Smooth muscle cell (in vitro differentiated cells): Measurements from ENCODE around the gene FBXW12. TPM values are rescaled to one million over a fixed set of nuclear protein-coding genes. Genes with fewer than 3 reads are reported as not detected.

Experiments used
- DNase-seq: peaks from one replicate; lab custom pipeline; 2025; ENCODE audit not compliant: unreplicated experiment; lab: John Stamatoyannopoulos, UW
- H2AFZ ChIP-seq: fragments of 200-600 bp; sonication (generic); 2 replicates; pipeline ENCODE4 v1.6.0; 2016; ENCODE audit warnings: antibody characterized with exemption, low read depth, mild to moderate bottlenecking
- H3F3A ChIP-seq: fragments of 200-600 bp; sonication (generic); 2 replicates; pipeline ENCODE4 v1.6.0; 2017; ENCODE audit warnings: antibody characterized with exemption, low read depth
- H3K27ac ChIP-seq: fragments of 200-600 bp; sonication (generic); 2 replicates; pipeline ENCODE4 v1.5.1; 2016; ENCODE audit warnings: low read depth, mild to moderate bottlenecking
- H3K27me3 ChIP-seq: fragments of 200-600 bp; sonication (generic); 2 replicates; pipeline ENCODE4 v1.6.1; 2016; ENCODE audit warnings: low read depth, mild to moderate bottlenecking
- H3K36me3 ChIP-seq: fragments of 200-600 bp; sonication (generic); 2 replicates; pipeline ENCODE4 v1.5.1; 2016; ENCODE audit warnings: low read depth
- H3K4me1 ChIP-seq: fragments of 200-600 bp; sonication (generic); 2 replicates; pipeline ENCODE4 v1.5.1; 2016; ENCODE audit warnings: low read depth
- H3K4me2 ChIP-seq: fragments of 200-600 bp; sonication (generic); 2 replicates; pipeline ENCODE4 v1.6.0; 2016; ENCODE audit warnings: mild to moderate bottlenecking
- H3K4me3 ChIP-seq: fragments of 200-600 bp; sonication (generic); 2 replicates; pipeline ENCODE4 v1.5.1; 2016; ENCODE audit warnings: mild to moderate bottlenecking
- H3K79me2 ChIP-seq: fragments of 200-600 bp; sonication (generic); 2 replicates; pipeline ENCODE4 v1.6.0; 2016; ENCODE audit warnings: low read depth, mild to moderate bottlenecking
- H3K9ac ChIP-seq: fragments of 200-600 bp; sonication (generic); 2 replicates; pipeline ENCODE4 v1.6.0; 2016; ENCODE audit warnings: low read depth
- H3K9me3 ChIP-seq: fragments of 200-600 bp; sonication (generic); replicated peaks from 2 replicates; pipeline ENCODE4 v1.5.1; 2016; ENCODE audit warnings: low read depth
- H4K20me1 ChIP-seq: fragments of 200-600 bp; sonication (generic); 2 replicates; pipeline ENCODE4 v1.6.0; 2016; ENCODE audit warnings: low read depth
- WGBS: methylation state at CpG from one replicate; pipeline ENCODE4 v1.1.7; 2016; ENCODE audit warnings: low lambda C conversion rate; 5-methylcytosine and 5-hydroxymethylcytosine counted together
- polyA plus RNA-seq: library from polyadenylated mRNA; unstranded; fragments of >200 nt; fragmentation: Nextera tagmentation; extraction: Ambion mirVana; gene quantifications from 2 replicates; pipeline ENCODE4 v1.2.1, GENCODE V29; 2016
- total RNA-seq: library from RNA; depleted of rRNA; stranded (reverse); fragments of >200 nt; gene quantifications from 2 replicates; pipeline ENCODE4 v1.2.3, GENCODE V29; 2014
- TF ChIP-seq, protein P1 (sequence below): fragments of 200-600 bp; sonication (generic); IDR thresholded peaks from 2 replicates; pipeline ENCODE4 v1.5.1; 2017; ENCODE audit warnings: borderline replicate concordance, mild to moderate bottlenecking, antibody characterized with exemption; ENCODE audit not compliant: insufficient read depth, poor library complexity, severe bottlenecking

Gene FBXW12
- total and polyA plus RNA-seq, 2 experiments from 2014 or later: 0.07 TPM; not detected in 1

DNA sequence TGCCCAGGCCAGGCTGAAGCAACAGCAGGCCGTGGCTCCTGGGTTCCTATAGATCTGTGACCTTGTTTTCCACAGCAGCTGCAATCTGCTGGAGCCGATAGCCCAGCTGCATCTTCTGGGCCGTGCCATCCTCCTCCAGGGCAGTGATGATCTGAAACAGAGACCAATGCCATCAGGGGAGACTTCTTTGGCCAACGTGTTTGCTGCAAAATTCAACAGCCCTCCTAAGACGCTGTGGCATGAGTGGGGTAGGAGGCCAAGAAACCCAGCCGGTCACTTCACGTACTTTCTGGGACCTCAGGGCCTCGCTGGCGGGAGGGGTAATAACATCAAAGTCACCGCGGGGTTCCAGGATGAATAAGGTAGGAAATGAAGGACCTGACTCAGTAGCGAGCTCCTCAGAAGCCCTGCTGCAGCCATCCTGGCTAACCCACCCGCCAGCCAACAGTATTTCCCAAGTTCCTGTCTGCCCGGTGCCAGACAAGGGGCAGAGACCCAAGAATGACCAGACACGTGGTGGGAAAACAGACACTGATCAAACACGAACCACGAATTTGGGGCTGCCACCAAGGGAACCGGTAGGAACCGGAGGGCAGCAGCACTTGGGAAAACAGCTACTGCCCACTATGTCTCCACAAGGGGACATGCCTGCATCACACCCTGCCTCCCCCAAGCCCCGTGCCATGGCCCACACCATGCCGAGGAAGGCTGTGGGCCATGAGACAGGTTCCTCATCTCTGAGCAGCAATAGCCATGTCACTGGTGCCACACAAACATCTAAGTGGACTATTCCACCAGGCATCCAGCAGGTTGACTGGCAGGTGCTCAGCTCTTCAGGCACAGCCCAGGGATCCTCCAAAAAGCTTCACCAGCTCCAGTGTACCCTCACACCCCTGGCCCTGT is 32.7 kb downstream of the FBXW12 start:
- H3K36me3 ChIP-seq: no peaks in the 10 kb centered on the region
- TF ChIP-seq, protein P1, sequence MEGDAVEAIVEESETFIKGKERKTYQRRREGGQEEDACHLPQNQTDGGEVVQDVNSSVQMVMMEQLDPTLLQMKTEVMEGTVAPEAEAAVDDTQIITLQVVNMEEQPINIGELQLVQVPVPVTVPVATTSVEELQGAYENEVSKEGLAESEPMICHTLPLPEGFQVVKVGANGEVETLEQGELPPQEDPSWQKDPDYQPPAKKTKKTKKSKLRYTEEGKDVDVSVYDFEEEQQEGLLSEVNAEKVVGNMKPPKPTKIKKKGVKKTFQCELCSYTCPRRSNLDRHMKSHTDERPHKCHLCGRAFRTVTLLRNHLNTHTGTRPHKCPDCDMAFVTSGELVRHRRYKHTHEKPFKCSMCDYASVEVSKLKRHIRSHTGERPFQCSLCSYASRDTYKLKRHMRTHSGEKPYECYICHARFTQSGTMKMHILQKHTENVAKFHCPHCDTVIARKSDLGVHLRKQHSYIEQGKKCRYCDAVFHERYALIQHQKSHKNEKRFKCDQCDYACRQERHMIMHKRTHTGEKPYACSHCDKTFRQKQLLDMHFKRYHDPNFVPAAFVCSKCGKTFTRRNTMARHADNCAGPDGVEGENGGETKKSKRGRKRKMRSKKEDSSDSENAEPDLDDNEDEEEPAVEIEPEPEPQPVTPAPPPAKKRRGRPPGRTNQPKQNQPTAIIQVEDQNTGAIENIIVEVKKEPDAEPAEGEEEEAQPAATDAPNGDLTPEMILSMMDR: no peak
- DNase-seq: no peak
- no peaks in the 10 kb centered on the region for H3K4me1 ChIP-seq
- no peak overlapping the region for H3K4me2 ChIP-seq
- H3K4me3 ChIP-seq: no peak overlapping the region
- H2AFZ ChIP-seq: no peak overlapping the region
- no peak overlapping the region for H3K9ac ChIP-seq
- H3K27ac ChIP-seq: no peak overlapping the region
- no peaks in the 10 kb centered on the region for H3K9me3 ChIP-seq
- H3K79me2 ChIP-seq: no peaks in the 10 kb centered on the region
- no peaks in the 10 kb centered on the region for H3K27me3 ChIP-seq
- 93% methylated on average over 21 of the region's 21 CpGs for WGBS
- no peaks in the 10 kb centered on the region for H3F3A ChIP-seq
- no peaks in the 10 kb centered on the region for H4K20me1 ChIP-seq

DNA sequence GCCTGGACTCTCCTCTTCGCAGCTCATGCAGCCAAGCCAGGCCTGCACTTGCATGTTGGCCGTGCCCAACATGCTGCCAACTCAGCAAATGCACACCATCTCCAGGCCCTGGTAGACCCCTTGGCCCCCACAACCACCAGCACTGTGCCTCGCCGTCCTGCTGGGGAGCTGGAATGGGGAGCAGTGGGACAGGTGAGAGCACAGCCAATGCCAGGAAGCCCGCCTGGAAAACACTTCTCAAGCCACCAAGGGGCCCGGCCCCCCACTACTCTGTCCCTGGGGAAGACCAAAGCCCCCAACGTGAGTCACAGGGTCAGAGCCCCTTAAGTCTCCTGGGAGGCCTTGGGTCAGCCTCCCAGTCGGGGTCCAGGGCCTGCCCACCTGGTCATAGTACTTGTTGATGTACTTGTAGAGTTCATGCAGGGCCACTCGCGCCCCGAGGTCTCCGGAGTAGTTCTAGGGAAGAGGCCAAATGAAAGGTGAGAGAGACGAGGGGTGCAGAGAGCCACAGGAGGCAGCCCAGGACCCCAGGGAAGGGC is 33.4 kb downstream of the FBXW12 start:
- H3F3A ChIP-seq: no peaks in the 10 kb centered on the region
- no peak overlapping the region for H3K4me3 ChIP-seq
- H3K4me1 ChIP-seq: no peaks in the 10 kb centered on the region
- TF ChIP-seq, protein P1: no peak
- WGBS: 98% methylated on average over 13 of the region's 13 CpGs
- H3K9ac ChIP-seq: no peak overlapping the region
- no peaks in the 10 kb centered on the region for H3K36me3 ChIP-seq
- no peak overlapping the region for H2AFZ ChIP-seq
- no peaks in the 10 kb centered on the region for H3K79me2 ChIP-seq
- H3K27ac ChIP-seq: no peak overlapping the region
- H3K4me2 ChIP-seq: no peak overlapping the region
- no peaks in the 10 kb centered on the region for H3K27me3 ChIP-seq
- DNase-seq: no peak
- no peaks in the 10 kb centered on the region for H3K9me3 ChIP-seq
- H4K20me1 ChIP-seq: no peaks in the 10 kb centered on the region

DNA sequence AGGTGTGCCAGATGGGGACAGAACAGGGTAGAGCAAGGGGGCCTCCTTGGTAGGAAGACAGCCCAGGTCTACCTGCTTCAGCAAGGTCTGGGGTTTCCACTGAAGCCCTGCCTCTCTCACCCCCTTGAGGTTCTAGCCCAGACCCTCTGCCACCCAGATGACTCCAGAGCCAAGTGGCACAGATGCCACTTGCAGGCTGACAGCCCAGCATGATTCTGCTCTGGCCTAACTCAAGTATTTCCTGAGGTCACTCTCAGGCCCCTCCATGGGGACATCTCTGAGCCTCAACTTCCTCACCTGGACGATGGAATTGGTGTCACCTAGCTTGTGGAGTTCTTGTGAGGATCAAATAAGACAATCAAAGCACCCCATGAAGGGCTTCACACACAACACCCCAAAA is 34.0 kb downstream of the FBXW12 start:
- 77% methylated on average over 1 of the region's 1 CpG for WGBS
- H3K79me2 ChIP-seq: no peaks in the 10 kb centered on the region
- DNase-seq: no peak

More for the DNA sequence above, 34.0 kb downstream of the FBXW12 start:
- Histone ChIP-seq H2AFZ (no peak overlapping the region), H3K36me3 (no peaks in the 10 kb centered on the region), H3K4me1 (no peaks in the 10 kb centered on the region), H3K9ac (no peak overlapping the region), H3K27ac (no peak overlapping the region), H4K20me1 (no peaks in the 10 kb centered on the region), H3F3A (no peaks in the 10 kb centered on the region), H3K27me3 (no peaks in the 10 kb centered on the region), H3K9me3 (no peaks in the 10 kb centered on the region), H3K4me3 (no peak overlapping the region), H3K4me2 (no peak overlapping the region)
- TF ChIP-seq, protein P1: no peak
